Iris pigment epithelial cell (primary cell): Measurements from ENCODE around the gene INPP5A.
"Not testable (repeated sequence)": the region's sequence is repeated elsewhere in the genome, so short reads cannot be mapped to it uniquely, and the experiment has no call there.

Experiments used
- DNase-seq: peaks from one replicate; pipeline ENCODE4 v3.0.0-alpha.2; 2011; ENCODE audit warnings: low read depth

INPP5A gene

GRCh38 chr10:132696204-132696603 is 158.6 kb downstream of the INPP5A start:
- DNase-seq = no peak

GRCh38 chr10:132696728-132697577 is 159.4 kb downstream of the INPP5A start:
- DNase-seq = no peak

DNA sequence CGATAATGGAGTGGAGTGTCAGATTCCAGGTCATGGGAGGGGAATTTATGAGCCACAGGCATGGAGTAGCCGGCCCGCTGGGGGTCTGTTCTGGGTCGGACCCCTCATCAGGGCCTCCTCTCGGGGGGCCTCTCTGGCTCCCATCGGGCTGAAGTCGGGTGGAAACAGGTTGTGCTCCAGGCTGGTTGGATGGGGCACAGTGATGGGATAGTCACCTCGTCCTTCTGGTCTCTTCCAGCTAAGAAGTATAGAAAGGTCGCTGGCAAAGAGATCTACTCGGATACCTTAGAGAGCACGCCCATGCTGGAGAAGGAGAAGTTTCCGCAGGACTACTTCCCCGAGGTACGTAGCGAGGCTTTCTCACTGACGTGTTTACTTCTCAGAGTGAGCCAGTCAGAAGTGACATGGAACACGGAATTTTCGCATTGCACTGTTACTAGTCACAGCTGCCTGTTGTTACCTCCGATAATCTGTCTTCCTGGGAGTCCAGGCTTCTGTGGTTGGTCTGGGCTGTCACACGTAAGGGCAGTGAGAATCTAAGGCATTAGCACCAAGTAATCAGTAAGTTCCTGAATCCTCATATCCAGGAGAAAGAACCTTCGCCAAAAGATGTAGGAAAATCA is 160.1 kb downstream of the INPP5A start:
- DNase-seq = no peak

GRCh38 chr10:132698211-132698751 is 160.7 kb downstream of the INPP5A start:
- no peak for DNase-seq

DNA sequence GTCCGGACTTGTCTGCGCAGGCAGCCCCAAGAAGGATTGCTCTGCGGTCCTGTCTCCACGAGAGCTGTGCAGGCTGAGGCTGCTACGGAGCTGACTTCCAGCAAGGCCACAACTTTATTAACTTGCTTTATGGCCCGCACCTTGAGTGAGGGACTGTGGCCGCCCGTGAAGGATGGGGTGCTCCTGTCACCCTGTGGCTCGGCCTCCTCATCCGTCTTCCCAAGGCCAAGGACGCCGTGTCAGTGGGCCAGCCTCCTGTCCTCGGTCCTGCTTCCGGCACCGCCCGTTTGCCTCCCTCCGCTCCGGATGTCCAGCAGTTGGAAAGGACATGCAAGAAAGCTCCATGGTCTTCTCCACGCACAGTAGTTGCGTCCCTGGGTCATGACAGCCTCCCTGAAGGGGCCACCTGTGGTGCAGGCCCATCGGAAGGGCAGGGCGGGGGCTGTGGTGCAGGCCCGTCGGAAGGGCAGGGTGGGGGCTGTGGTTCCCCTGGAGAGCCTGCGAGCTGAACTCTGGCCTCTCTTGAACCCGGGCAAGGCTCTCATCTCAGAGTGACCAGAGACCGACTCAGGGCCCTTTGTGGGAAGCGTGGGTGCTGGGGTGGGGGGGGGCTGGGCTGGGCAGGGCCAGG is 161.3 kb downstream of the INPP5A start:
- no peak for DNase-seq

- no peak for DNase-seq
Observed at GRCh38 chr10:132699411-132700155, 162.0 kb downstream of the INPP5A start.

DNA sequence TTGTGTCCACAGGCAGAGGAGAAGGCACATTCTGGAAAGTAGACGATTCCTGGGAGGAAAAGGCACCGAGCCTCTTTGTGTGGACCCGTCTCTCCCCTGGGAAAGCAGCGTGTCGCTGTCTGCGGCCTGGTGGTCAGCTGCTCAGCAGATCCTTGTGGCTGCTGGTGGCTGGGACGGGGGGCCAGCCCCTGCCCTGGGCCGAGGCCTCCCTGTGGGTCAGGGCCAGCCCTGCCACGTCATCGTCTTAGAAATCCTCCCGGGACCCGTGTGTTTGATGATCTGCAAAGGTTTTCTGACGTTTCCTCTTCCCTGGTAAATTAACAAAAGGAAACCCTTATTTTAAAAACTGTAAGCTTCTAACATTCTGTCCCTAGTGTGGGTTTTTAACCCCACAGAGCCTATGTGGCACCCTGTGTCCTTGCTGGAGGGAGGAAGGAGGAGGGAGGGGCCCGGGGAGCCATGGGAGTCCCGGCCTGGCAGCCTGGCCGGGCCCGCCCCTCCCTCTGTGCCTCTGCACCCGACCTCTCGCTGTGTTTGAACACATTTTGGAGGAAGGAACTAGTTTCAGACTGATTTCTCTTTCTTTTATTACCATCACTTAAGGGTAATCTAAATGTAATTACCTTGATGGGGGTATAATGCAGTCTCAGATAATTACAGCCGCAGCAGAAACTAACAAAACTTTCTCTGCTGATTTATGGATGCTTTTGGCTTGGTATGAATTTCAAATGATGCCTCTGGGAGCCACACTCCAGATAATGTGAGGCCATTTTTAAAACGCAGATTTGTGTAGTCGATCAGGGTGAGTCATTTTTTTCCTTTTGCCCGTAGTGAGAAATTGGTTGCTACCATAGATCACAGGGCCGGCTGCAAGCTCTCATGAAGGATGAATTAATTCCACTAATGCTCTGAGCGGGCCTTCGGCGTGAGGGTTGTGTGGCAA is 162.8 kb downstream of the INPP5A start:
- no peak for DNase-seq

DNA sequence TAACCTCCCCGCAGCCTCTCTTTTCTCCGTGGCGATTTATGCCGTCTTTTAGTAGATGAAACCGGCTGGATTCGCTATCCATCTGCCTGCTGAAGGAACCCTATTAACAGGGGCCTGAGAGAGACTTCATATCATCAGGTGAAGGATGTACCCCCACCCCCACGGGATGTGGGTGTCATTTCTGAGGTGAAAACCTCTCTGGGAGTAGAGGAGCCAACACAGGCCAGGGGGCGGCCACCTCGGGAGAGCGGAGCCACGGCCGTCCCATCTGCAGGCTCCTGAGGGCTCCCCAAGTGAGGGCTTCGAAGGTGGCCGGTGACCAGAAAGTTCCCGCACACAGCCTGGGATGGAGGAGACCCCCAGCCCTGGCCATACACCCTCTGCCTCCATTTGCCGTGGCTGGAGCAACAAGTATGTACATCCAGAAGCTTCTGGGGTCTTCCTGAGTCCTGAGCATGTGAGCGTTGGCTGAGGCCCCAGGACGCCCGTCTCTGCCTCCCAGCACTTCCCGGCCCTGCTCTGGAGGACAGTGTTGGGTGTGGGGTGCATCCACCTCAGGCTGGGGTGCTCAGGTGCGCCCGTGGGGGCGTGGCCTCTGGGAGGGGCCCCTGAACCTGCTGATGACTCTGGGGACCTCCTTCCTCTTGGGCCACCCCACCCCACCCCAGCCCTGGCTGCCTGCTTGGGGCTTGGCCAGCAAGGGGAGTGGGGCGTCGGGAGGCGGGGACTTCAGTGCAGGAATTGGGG is 163.7 kb downstream of the INPP5A start:
- DNase-seq = no peak

- no peak for DNase-seq
Observed at GRCh38 chr10:132701846-132702190, 164.2 kb downstream of the INPP5A start.

DNA sequence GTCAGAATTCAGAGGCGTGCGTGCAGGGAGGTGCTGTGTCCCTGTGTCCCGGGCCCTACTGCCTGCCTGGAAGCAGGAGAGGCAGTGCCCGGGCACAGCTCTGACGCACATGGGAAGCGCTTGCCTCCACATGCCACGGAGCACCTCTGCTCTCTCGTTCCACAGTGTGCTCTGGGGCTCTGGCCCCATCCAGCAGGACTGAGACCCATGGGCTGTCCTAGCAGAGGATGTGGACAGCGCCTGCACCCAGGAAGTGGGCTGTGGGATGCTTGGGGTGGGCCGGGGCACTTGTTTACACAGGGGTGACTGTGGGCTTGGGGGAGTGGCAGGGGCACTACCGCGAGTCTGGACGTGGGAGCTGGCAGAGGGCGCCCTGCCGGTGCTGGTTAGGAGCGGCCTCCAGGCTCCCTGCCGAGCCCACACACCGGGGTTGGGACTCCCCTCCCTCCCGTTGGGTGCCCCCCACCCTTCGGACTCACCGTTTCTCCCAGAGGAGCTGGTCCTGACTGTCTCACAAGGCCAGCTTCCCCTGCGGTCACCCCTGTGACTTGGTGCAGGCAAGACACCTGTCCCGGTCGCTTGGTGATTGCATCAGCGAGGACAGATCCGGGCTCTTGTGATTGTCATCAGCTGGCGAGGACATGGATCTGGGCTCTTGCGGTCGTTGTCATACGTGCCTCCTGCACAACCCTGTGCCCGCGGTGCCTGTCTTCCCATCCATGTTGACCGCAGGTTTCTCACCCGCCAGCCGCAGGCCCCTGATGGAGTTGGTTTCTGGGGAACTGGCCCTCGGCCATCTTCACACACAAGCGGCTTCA is 165.2 kb downstream of the INPP5A start:
- DNase-seq = no peak

GRCh38 chr10:132703419-132704007 is 165.9 kb downstream of the INPP5A start:
- DNase-seq = no peak

- DNase-seq = no peak
Observed at GRCh38 chr10:132704008-132704814, 166.6 kb downstream of the INPP5A start.

- not testable (repeated sequence) for DNase-seq
Observed at GRCh38 chr10:132704815-132705064, 167.2 kb downstream of the INPP5A start.

DNA sequence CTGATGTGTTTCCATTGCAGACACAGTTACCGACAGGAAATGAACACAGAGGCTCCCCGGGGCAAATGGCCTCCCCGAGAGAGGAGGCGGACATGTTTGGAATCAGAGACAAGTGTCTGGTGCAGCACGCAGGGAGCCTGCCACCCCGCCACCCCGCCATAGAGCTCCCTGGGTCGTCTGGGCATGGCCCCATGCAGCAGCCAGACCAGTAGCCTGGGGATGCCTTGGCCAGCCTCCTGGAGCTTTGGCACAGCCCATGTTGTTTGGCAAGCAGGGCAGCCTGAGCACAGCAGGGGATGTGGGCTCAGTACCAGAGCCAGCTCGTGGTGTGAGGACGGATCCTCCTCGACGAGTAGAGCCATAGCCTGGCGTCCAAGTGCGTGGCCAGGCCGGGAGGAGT is 167.6 kb downstream of the INPP5A start:
- no peak for DNase-seq

DNA sequence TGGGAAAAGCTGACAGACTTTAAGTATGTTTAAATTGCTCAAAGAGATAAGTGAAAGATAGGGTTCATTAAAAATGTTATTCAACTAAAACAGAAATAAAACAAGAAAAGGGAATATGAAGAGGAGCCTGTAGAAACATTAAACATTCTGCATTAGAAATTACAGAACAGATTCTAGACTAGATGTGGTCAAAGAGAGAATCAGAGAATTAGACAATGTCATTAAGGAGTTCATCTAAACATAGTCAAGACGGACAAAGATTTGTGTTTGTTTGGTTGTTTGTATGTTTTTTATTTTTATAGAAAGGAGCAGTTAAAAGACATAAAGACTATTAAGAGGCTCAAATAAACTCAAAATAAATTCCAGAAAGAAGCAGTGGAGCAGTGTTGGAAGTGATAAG is 168.4 kb downstream of the INPP5A start:
- DNase-seq = no peak

DNA sequence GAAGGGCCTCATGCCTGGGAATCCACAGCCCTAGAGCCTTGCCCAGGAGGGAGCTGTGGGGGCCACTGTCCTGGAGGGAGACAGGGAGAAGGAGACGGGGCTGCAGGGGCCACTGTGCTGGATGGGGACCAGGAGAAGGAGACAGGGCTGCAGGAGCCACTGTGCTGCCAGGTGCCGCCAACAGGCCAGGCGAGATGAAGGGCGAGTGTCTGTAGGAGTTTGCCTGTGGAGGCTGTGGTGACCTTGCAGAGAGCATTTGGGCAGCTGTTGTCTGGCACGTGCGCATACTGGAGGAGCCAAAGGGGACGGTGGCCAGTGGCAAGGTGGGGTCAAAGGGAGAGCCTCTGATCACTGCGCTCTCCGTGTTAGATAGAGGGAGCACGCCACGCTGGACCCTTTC is 169.1 kb downstream of the INPP5A start:
- DNase-seq = no peak

DNA sequence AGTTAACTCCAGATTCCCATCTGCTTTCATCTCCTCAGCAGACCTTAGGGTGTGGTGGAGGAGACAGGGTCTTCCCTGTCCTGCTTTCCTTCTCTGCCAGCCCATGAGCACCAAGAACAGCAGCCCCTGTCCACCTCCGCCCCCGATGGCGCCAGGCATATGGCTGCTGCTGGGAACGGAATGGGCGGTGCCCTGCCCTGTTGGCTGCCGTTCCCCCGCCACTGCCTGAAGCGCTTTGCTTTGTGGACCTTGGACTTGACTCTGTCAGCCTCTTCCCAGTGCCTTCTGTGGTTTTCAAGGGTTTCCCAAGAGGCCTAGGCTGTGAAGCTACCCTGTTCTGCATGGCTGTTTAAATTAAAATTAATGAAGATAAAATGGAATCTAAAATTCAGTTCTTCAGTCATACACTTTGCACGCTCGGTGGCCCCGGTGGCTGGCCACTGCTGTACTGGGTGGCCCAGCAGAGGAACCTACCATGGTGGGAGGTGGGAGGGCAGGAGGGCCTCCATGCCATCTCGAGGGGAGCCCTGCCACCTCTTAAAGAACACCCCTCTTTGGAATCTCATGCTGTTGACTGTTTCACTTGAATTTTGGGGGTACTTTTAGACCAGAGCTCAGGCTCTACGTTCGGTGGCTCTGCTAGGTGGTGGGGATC is 169.7 kb downstream of the INPP5A start:
- no peak for DNase-seq

DNA sequence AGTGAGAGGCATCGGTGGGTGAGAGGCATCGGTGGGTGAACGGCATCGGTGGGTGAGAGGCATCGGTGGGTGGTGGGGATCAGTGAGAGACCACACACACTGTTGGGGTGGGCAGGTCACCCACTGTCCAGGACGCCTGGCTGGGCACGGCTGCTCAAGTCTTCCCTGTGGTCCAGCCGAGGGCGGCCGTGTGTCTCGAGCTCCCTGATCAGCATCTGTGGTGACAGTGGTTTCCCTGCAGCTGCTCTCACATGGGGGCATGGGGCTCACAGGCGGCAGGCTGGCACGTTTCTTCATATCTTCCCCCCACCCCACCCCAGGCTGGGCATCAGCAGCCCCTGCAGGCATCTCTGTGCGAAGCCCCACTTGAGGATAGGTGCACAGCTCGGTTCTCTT is 170.2 kb downstream of the INPP5A start:
- no peak for DNase-seq
